ENCODE results near the gene CDKN3.
"Not testable (repeated sequence)": the region's sequence is repeated elsewhere in the genome, so short reads cannot be mapped to it uniquely, and the experiment has no call there.

Gene CDKN3

GRCh38 chr14:54425068-54425467, 28.3 kb downstream of the CDKN3 start:
- DNase-seq, result no peak

DNA sequence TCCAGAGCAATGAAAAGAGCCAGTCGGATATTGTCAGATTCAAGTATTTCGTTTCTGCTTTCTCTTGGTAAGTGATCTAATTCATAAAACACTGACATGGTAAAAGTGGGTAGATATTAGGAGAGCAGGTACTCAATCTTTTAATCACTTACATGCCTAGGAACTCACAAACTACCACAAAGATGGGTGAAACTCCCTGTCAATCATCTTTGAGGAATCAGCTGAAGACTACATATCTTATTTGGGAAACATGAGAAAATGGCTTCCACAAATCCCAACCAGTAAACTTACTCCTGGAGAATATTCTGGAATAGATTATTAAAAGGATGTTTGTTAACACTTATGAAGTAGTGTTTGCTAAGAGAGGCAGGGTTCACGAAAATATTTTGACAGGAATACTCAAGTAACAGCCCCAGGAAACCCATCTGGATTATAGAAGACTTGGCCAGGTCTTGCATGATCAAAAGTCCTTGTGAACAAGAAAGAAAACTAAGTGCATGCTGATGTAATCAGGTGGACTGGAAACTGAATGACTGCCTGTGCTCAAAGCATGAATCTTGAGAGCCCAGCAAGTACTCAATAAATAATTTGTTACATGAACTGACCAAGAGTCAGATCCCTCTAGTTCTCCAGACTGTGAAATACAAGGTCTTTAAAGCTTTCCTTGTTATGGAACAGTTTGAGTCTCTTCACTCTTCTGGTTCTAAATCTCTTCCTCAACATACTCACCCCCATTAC, 28.9 kb downstream of the CDKN3 start:
- no peak for DNase-seq

DNA sequence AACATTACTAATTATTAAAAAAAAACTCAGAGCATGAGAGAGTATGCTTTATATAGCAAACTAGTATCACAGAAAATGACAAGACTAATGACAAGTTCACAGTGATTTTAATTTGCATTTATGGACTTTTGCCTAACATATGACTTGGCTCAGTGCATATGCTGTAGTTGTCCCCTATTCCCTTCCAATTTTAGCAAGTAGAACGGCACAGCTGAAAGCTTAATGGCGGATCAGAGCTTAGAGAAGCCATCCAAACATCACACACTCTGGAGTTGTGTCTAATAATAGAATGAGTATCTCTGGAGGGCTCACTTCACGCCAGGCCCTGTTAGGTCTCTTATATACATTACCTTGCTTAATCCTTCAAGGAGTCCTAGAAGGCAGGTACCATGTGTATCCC, 31.1 kb downstream of the CDKN3 start:
- DNase-seq, result no peak

GRCh38 chr14:54428527-54428926, 31.7 kb downstream of the CDKN3 start:
- no peak for DNase-seq

GRCh38 chr14:54435500-54435981, 38.7 kb downstream of the CDKN3 start:
- DNase-seq, result no peak

DNA sequence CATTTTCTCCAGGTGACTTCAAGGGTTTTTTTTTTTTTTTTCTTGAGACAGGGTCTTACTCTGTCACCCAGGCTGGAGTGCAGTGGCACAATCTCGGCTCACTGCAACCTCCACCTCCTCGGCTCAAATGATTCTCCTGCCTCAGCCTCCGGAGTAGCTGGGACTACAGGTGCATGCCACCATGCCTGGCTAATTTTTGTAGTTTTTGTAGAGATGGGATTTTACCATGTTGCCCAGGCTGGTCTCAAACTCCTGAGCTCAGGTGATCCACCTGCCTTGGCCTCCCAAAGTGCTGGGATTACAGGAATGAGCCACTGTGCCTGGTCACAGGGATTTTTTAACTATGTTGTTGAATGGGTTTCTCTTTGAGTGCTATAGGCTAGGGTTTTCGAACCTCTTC, 41.1 kb downstream of the CDKN3 start:
- not testable (repeated sequence) for DNase-seq

GRCh38 chr14:54438703-54439102, 41.9 kb downstream of the CDKN3 start:
- no peak for DNase-seq

DNA sequence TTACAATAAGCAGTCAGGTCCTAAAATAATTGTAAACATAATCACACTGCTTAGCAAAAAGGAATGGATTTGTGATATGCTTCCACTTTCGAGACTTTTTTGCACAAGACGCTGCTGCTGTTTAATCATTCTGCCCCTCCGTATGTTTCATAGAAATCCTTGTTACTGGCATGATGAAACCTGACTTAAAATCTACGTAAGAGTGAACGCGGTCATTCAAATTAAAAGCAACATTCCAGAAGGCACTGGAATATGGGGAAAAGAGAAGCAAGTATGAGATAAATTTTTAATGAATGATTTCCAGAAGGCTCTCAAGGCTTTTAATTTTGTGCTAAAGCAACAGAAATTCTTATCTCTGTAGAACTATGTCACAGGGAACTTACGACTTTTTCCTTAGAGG, 43.2 kb downstream of the CDKN3 start:
- no peak for DNase-seq

DNA sequence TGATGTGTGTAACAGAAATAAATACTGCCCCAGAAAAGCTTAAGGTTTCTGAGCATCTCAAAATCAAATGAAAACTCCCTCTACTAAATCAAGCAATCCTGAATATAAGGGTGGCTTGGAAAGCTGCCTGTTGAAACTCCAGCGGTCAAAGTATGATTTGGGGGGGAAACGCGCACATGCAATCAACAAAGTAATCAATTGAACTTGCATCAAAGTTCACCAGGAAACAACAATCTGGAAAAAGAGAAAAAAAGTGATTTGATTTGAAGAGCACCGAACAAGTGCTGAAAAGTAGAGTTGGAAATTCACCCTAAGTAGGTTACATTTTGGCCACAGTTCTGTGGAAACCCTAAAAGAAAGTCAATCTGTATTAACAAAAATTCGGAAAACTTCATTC, 43.7 kb downstream of the CDKN3 start:
- no peak for DNase-seq

DNA sequence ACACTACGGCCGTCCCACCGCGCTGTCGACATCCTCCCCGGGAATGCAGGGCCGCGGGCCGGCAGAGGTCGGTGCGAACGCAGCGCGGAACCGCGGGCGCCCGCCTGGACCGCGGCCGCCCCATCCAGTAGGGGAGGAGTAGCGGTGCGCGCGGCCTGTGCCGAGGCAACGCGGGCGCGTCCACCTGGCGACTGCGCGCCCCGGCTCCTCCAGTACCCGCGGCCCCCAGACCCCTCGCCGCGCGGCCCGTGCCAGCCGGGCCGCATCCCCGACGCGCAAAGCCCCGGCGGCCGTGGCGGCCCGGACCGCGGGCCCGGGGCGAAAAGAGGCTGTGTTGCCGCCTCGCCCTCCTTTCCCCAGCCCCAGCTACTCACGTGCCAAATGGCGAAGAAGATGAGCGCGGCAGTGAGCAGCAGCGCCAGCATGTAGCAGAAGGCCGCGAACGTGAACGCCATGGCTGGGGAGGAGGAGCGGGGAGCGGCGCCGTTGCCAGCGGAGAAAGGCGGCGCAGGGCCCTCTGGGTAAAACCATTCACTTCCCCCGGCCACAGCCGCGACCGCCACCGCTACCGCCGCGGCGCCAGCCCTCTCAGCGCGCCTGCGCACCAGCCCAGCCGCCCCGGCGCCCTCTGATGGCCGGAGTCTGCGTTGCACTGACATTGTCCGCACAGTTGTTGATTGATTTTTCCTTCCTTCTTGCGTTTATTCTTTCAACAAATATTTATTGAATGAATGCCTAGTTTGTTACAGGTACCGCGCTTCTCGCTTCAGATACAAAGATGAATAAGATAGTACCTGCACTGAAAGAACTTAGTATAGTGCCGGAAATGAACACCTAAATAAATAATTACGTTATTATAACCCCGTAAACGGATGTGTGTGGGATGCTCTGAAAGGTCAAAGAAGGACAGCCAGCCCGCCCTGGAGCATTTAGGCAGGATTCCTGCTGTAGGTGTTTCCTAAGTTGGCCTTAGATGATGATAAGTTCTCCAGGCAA, 44.4 kb downstream of the CDKN3 start, which contains the start of gene CNIH1:
Gene CNIH1, minus strand, starts transcription at position 502 of the 996 bp plus-strand sequence. Its CDS starts 47 bp downstream, at position 455.
- DNase-seq, result peak; percentile 87

GRCh38 chr14:54442961-54443360, 46.2 kb downstream of the CDKN3 start:
- not testable (repeated sequence) for DNase-seq

DNA sequence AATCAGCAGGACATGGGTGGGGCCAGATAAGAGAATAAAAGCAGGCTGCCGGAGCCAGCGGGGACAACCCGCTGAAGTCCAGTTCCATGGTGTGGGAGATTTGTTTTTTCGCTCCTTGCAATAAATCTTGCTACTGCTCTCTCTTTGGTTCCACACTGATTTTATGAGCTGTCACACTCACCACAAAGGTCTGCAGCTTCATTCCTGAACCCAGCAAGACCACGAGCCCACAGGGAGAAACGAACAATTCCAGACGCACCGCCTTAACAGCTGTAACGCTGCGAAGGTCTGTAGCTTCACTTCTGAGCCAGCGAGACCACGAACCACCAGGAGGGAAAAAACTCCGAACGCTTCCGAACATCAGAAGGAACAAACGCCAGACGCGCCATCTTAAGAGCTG, 47.2 kb downstream of the CDKN3 start:
- no peak for DNase-seq

- DNase-seq, result no peak
Measured at GRCh38 chr14:54444681-54445080, 47.9 kb downstream of the CDKN3 start.

DNA sequence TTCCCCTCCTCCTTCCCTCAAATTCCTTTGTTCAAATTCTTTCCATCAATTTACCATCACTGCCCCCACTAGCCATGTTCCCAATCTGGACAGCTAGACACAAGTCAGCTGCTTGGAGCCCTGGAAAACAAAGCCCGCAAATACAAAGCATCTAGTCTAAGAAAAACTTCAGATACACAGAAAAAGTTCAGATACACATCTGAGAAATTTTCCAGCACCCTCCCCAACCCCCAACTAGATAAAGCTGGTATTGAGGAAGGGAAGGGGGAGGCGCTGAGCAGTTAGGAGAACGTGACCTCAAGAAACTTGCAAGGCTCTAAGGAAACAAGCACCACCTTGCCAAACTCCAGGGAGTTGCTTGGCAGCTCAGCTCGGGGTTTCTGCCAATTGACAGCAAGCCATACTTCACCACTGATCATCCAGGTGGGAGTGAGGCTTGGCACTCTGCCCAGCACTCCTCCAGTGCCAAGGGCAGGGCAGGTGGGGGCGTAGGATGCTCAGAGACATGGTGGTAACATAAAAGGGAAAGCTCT, 49.4 kb downstream of the CDKN3 start:
- peak; percentile 97 for DNase-seq

GRCh38 chr14:54447231-54447692, 50.5 kb downstream of the CDKN3 start:
- no peak for DNase-seq

- no peak for DNase-seq
Measured at GRCh38 chr14:54450535-54450934, 53.7 kb downstream of the CDKN3 start.

- DNase-seq, result no peak
Measured at GRCh38 chr14:54451121-54451601, 54.4 kb downstream of the CDKN3 start.

DNA sequence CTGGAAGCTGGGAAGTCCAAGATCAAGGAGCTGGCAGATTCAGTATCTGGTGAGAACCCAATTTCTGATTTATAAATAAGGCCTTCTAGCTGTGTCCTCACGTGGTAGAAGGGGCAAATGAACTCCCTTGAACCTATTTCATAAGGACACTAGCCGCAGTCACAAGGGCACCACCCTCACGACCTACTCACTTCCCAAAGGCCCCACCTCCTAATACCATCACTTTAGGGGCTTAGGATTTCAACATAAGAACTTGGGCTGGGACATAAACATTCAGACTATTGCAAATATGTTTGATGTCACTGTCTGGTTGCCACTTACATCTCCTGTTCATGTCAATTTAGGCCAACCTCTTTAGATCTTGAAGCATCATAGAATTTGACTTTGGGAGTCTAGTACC, 55.2 kb downstream of the CDKN3 start:
- DNase-seq, result no peak

- no peak for DNase-seq
Measured at GRCh38 chr14:54453252-54453651, 56.4 kb downstream of the CDKN3 start.

GRCh38 chr14:54453990-54454389, 57.2 kb downstream of the CDKN3 start:
- not testable (repeated sequence) for DNase-seq

DNA sequence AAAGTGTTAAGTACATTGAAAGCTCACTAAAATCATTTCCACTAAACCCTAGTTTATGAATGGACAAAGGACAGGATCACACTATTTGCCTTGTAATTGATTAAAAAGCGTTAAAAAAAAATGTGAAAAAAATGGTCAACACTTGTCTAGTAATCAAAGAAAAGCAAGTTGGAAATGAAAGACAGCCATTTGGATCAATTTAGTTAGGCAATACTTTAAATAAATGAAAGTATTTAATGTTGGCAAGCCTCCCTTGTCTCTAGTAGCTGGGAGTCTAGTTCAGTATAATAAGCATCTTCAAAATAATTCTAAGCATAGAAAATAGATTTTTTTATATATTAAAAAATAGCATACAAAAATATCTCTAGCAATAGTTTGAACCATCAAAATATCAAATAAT, 58.6 kb downstream of the CDKN3 start:
- no peak for DNase-seq

- DNase-seq, result not testable (repeated sequence)
Measured at GRCh38 chr14:54456820-54457608, 60.2 kb downstream of the CDKN3 start.

Measured in DMS79 (cell line).